Measurements from ENCODE around the gene BHLHA9.
"Not testable (repeated sequence)": the region's sequence is repeated elsewhere in the genome, so short reads cannot be mapped to it uniquely, and the experiment has no call there.

BHLHA9 gene

GRCh38 chr17:1300371-1300905, 30.2 kb downstream of the BHLHA9 start:
- DNase-seq (ENCODE audit: low read depth in 3 of 3) = no peak

- DNase-seq (ENCODE audit: low read depth in 3 of 3) = no peak
These were observed 31.3 kb downstream of the BHLHA9 start for GRCh38 chr17:1301546-1301945.

DNA sequence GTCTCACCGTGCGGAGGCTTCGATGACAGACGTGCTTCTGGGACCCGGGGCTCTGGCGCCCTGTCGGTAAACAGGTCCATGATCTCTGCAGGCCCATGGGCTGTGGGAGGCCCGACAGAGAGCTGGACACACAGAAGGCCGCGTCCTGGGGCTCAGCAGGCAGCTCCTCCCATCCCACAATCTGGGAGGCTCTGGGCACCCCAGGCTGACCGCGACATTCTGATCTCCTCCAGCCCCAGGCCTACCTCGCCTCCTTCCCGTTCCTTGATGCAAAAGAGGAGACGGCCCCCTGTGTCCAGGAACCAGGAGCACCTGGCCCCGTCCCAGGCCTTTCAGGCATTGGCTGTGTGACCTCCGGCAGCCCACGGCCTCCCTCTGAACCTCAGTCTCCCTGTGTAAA, 32.5 kb downstream of the BHLHA9 start:
- DNase-seq (ENCODE audit: low read depth in 3 of 3) = no peak

DNA sequence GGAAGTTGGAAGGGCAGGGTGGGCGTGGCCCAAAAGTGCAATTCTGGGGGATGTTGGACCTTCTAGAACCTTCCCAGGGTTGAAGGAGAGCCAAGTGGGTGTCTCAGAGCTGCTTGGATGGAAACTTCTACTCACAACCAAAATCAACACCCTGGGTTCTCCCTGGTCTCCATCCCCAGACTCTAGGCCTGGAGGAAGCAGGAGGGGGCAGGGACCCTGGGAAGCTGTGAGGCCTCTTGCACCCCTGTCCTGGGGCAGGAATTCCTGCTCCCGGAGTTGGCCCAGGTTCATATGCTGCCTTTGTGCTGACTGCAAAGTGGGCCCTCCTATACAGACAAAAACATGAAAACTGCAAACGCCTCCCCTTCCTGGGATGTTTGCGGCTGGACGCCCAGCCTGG, 34.3 kb downstream of the BHLHA9 start:
- DNase-seq (ENCODE audit: low read depth in 3 of 3) = no peak

GRCh38 chr17:1304962-1305563, 34.8 kb downstream of the BHLHA9 start:
- DNase-seq (ENCODE audit: low read depth in 3 of 3) = no peak

DNA sequence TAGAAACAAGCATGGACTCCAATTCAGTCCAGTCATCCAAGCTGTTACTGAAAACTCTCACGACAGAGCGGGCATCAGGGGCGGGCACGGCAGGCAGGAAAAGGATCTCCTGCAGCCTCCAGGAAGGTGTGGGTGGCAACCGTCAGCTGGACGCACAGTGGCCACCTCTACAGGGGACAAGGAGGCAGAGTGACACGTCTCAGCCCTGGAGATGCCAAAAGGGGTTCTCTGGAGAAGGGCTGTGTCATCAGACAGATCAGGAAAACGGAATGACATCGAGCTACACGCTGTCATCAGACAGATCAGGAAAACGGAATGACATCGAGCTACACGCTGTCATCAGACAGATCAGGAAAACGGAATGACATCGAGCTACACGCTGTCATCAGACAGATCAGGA, 37.6 kb downstream of the BHLHA9 start:
- DNase-seq (ENCODE audit: low read depth in 3 of 3) = not testable (repeated sequence)

GRCh38 chr17:1312261-1312870, 42.1 kb downstream of the BHLHA9 start:
- no peak for DNase-seq (ENCODE audit: low read depth in 3 of 3)

GRCh38 chr17:1313270-1314005, 43.2 kb downstream of the BHLHA9 start:
- DNase-seq (ENCODE audit: low read depth in 3 of 3) = no peak

DNA sequence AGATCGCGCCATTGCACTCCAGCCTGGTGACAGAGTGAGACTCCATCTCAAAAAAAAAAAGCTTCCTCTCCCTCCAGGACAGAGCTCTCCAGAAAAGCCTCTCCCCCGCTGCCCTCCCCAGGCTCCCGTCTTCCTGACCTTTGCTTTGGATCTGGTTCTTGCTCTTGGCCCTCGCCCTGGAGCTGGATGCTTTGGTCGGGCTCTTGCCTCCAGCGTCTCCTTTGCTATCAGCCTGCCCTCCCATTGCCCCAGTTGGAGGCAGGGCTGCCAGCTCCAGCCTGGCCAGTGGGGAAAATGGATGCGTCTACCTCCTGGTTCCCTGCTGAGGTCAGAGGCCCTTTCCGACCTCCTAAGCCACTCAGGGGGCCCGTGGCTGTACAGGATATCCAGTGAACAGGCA, 45.2 kb downstream of the BHLHA9 start:
- DNase-seq (ENCODE audit: low read depth in 3 of 3) = no peak

DNA sequence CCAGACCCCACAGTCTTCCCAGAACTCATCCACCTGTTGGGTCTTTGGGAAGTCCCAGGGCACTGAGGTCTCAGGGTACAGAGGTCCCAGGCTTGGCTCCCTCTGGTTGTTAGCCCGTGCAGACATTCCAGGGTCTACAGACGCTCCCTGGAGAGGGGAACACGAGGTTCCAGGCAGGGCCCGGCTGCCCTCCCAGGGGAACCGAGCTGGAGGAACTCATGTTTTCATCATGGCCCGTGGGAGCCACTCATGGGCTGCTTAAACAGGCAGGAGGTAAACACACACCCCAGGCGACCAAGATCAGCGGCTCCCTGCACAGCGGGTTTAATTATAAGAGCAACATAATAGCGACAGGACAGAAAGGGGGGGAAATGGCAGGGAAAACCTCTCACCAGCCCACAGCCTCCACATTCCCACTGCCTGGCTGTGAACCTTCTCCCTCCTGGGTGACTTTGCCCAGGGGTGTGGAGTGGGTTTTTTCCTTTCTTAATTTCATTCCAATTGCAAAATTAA, 45.7 kb downstream of the BHLHA9 start:
- no peak for DNase-seq (ENCODE audit: low read depth in 3 of 3)

Measured in stimulated activated CD4-positive, alpha-beta T cell treated with anti-CD3 and anti-CD28 coated beads, TNF-alpha, amount 100 ng/mL, for 24 hours (primary cell).